ENCODE measurements around the gene USP53.

Gene USP53

DNA sequence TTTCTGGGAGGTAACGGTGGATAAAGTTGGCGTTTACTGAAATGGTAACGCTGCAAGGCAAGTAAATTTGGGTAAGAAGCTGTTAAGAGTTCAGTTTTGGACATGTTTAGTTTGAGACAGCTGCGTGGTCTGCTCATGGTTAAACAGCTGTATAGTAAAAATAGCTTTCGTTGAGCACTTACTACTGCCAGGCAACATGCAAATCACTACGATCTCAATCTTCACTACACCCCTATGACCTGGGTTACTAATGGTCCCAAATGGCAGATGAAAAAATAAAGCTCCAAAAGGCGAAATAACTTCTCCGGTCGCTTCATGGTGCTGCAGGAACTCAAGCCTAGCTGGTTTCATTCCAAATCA is 87.2 kb downstream of the USP53 start:
- Histone ChIP-seq H3K36me3 (ENCODE audit: control insufficient read depth, insufficient read depth, low read length, severe bottlenecking) (peaks cover 42% of the 10 kb centered on the region), H3K9me3 (ENCODE audit: control insufficient read depth, low read length) (no peaks in the 10 kb centered on the region), H3K4me3 (ENCODE audit: low read length) (peak overlapping the region; percentile 88), H3K27me3 (replicated peaks; ENCODE audit: control insufficient read depth, insufficient read depth, low read length) (no peaks in the 10 kb centered on the region), H3K4me1 (ENCODE audit: control insufficient read depth, insufficient read depth, low read length) (peaks cover 29% of the 10 kb centered on the region), H3K9ac (ENCODE audit: low read length) (peak overlapping the region; percentile 93)
- DNase-seq (ENCODE audit: low read depth): no peak

DNA sequence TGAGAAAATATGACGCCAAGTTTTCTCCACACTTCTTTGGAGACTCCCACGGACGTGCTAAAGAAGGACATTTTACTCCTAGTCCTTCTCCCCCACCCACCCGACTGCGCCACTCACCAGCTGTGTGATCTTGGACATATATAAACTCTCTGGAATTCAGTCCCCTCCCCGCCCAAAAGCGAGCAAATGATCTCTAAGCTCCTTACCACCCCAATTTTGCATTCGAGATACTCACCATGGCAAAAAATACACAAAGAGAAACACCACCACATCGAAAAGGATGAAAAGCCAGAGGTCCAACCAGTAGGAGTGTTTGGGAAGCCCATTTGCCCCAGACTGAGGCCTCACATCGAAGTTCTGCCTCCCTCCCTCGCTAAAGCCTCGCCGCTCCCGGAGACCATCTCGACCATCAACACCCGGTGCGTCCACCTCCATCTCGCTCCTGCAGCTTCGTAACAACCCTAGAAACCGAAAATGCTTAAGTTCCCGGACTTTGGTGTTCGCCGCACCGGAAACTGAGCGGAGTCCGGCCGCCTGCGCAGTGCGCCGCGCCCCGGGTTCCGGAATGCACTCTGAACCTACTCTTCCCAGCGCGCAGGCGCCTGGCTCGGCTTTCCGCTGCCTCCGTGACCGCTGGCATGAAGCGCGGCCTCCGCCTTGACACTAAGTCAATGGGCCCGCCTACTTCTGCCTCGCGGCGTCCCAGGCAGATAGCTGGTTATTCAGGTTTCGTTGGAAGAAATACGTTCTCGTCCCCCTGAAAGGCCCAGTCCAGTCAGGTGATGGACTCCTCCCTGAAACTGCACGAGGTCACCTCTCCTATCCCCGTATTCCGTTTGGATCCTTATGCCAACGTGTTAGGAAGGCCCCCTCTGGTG is 87.8 kb downstream of the USP53 start:
- peaks cover 36% of the 10 kb centered on the region for H3K36me3 ChIP-seq (ENCODE audit: control insufficient read depth, insufficient read depth, low read length, severe bottlenecking)
- H3K4me1 ChIP-seq (ENCODE audit: control insufficient read depth, insufficient read depth, low read length): peaks cover 29% of the 10 kb centered on the region
- H3K9ac ChIP-seq (ENCODE audit: low read length): peak overlapping the region; percentile 93
- peak; percentile 97 for DNase-seq (ENCODE audit: low read depth)
- no peaks in the 10 kb centered on the region for H3K27me3 ChIP-seq (replicated peaks; ENCODE audit: control insufficient read depth, insufficient read depth, low read length)
- no peaks in the 10 kb centered on the region for H3K9me3 ChIP-seq (ENCODE audit: control insufficient read depth, low read length)
- H3K4me3 ChIP-seq (ENCODE audit: low read length): peak overlapping the region; percentile 88

DNA sequence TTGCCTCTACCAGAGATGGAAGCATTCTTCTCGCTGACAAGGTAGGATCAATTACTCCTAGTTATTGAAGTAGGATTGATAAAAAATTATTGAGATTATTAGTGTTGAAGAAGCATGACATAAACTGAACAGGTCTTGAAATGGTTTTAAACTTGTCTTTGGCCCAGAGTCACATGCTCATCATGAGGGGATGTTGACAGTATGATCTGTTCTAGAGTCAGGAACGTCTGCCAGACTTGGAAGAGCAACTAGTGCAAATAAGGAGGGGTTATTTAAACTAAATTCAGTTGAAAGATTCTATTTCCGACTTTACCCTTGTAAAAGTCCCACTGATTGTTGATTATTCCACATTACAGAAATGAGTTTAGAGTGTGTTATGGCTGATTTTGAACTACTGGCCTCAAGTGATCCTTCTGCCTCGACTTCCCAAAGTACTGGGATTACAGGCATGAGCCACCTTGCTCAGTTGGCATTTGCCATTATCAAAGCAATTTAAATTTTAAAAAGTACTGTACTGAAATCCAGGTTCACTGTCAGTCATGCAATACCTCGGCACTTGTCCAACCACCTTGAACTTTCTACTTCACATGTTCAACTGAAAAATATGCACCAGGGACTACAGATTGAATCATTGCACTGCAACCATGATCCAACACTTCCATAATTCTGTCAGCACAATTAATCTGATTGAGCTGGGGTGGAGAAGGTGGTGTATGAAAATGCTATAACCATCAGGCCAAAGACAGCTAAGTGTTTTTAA is 89.7 kb downstream of the USP53 start:
- H3K27me3 ChIP-seq (replicated peaks; ENCODE audit: control insufficient read depth, insufficient read depth, low read length): no peaks in the 10 kb centered on the region
- peaks cover 16% of the 10 kb centered on the region for H3K36me3 ChIP-seq (ENCODE audit: control insufficient read depth, insufficient read depth, low read length, severe bottlenecking)
- DNase-seq (ENCODE audit: low read depth): no peak
- H3K9me3 ChIP-seq (ENCODE audit: control insufficient read depth, low read length): no peaks in the 10 kb centered on the region
- peaks cover 26% of the 10 kb centered on the region for H3K4me1 ChIP-seq (ENCODE audit: control insufficient read depth, insufficient read depth, low read length)
- H3K9ac ChIP-seq (ENCODE audit: low read length): no peak overlapping the region
- H3K4me3 ChIP-seq (ENCODE audit: low read length): no peak overlapping the region

DNA sequence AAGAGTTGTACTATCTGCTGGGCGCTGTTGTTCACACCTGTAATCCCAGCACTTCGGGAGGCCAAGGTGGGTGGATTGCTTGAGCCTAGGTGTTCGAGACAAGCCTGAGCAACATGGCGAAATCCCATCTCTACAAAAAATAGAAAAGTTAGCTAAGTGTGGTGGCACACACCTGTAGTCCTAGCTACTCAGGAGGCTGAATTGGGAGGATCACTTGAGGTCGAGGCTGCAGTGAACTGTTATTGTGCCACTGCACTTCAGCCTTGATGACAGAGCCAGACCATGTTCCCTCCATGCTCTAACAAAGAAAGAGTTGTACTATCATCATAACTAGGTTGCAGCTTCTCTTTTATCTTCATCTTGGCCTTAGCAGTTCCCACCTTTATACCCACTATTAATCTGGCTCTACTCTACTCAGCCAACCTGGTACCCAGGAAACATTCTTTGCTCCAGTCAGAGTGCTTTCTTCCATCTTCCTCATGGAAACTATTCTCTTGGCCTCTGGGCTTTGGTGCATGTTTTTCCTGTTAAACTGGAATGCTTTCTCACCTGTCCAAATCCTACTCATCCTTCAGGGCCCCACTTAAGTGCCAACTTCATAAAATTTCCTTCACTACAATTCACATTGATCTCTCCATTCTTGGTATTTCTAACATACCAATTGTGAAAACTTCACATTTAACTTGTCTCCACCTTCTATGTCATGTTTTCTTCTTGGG is 91.2 kb downstream of the USP53 start:
- peaks cover 11% of the 10 kb centered on the region for H3K4me1 ChIP-seq (ENCODE audit: control insufficient read depth, insufficient read depth, low read length)
- no peaks in the 10 kb centered on the region for H3K27me3 ChIP-seq (replicated peaks; ENCODE audit: control insufficient read depth, insufficient read depth, low read length)
- no peak overlapping the region for H3K9ac ChIP-seq (ENCODE audit: low read length)
- DNase-seq (ENCODE audit: low read depth): no peak
- no peak overlapping the region for H3K4me3 ChIP-seq (ENCODE audit: low read length)
- H3K9me3 ChIP-seq (ENCODE audit: control insufficient read depth, low read length): no peaks in the 10 kb centered on the region
- H3K36me3 ChIP-seq (ENCODE audit: control insufficient read depth, insufficient read depth, low read length, severe bottlenecking): peaks cover 2% of the 10 kb centered on the region

DNA sequence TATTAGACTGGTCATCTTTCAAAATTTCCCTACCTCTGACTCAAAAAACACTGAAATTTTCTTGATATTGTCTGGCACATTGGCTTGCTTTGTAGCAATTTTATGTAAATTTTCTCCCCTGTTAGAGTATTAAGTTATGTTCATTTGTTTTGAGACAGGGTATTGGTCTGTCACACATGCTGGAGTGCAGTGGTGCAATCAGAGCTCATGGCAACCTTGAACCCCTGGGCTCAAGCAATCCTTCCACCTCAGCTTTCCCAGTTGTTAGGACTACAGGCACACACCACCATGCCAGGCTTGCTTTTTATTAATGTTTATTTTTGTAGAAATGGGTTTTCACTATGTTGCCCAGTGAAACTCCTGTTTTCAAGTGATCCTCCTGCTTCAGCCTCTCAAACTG is 91.9 kb downstream of the USP53 start:
- H3K9ac ChIP-seq (ENCODE audit: low read length): no peak overlapping the region
- H3K4me3 ChIP-seq (ENCODE audit: low read length): no peak overlapping the region
- DNase-seq (ENCODE audit: low read depth): no peak
- no peaks in the 10 kb centered on the region for H3K36me3 ChIP-seq (ENCODE audit: control insufficient read depth, insufficient read depth, low read length, severe bottlenecking)
- H3K27me3 ChIP-seq (replicated peaks; ENCODE audit: control insufficient read depth, insufficient read depth, low read length): no peaks in the 10 kb centered on the region
- peaks cover 4% of the 10 kb centered on the region for H3K4me1 ChIP-seq (ENCODE audit: control insufficient read depth, insufficient read depth, low read length)
- H3K9me3 ChIP-seq (ENCODE audit: control insufficient read depth, low read length): no peaks in the 10 kb centered on the region

DNA sequence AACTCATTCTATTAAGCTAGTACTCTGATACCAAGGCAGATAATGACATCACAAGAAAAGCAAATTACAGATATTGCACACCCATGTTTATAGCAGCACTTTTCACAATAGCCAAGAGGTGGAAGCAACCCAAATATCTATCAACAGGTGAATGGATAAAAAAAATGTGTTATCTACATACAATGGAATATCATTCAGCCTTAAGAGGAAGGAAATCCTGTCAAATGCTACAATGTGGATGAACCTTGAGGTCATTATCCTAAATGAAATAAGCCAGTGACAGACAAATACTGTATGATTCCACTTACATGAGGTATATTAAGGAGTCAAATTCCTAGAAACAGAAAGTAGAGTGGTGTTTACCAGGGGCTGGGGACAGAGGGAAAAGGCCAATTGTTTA is 95.1 kb downstream of the USP53 start:
- Histone ChIP-seq H3K4me3 (ENCODE audit: low read length) (no peak overlapping the region), H3K9me3 (ENCODE audit: control insufficient read depth, low read length) (no peaks in the 10 kb centered on the region), H3K4me1 (ENCODE audit: control insufficient read depth, insufficient read depth, low read length) (peaks cover 5% of the 10 kb centered on the region), H3K9ac (ENCODE audit: low read length) (no peak overlapping the region), H3K27me3 (replicated peaks; ENCODE audit: control insufficient read depth, insufficient read depth, low read length) (no peaks in the 10 kb centered on the region), H3K36me3 (ENCODE audit: control insufficient read depth, insufficient read depth, low read length, severe bottlenecking) (no peaks in the 10 kb centered on the region)
- DNase-seq (ENCODE audit: low read depth): no peak

DNA sequence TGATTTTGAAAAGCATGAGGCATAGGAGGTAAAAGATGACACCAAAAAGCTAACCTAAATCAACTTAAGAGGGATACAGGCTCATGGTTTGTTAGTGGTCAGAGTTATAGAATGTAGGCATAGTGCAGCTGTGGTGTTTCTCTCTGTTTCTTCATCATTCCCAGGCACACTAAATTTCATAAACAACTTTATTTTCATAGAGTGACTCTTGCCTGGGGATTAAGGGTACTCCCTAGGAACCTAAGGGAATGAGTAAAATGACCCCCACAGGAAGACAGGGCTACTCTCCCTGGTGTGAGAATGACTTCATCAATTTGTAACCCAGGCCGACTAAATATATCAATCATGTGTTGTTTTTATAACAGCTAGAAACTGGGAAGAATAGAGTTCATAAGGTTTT is 98.3 kb downstream of the USP53 start:
- peaks cover 28% of the 10 kb centered on the region for H3K4me1 ChIP-seq (ENCODE audit: control insufficient read depth, insufficient read depth, low read length)
- no peaks in the 10 kb centered on the region for H3K9me3 ChIP-seq (ENCODE audit: control insufficient read depth, low read length)
- no peaks in the 10 kb centered on the region for H3K27me3 ChIP-seq (replicated peaks; ENCODE audit: control insufficient read depth, insufficient read depth, low read length)
- H3K4me3 ChIP-seq (ENCODE audit: low read length): no peak overlapping the region
- H3K36me3 ChIP-seq (ENCODE audit: control insufficient read depth, insufficient read depth, low read length, severe bottlenecking): no peaks in the 10 kb centered on the region
- H3K9ac ChIP-seq (ENCODE audit: low read length): no peak overlapping the region
- DNase-seq (ENCODE audit: low read depth): peak; percentile 41

DNA sequence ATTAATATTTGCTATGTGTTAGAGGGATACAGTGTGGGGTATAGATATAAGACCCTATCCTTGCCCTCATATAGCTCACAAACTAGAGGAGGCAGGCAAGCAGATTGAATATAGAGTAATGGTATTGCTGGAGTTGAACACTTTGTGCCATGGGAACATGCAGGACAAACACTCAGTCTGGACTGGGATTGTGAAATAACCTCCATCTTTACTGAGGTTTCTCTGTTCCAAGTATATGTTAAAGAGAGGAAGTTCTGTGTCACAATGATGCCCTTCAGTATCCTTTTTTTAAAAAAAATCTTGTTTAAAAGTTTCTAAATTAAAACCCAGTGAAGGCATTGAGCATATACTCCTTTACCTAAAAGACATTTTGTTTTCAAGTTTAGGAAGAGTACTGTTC is 100.7 kb downstream of the USP53 start:
- Histone ChIP-seq H3K9me3 (ENCODE audit: control insufficient read depth, low read length) (no peaks in the 10 kb centered on the region), H3K36me3 (ENCODE audit: control insufficient read depth, insufficient read depth, low read length, severe bottlenecking) (no peaks in the 10 kb centered on the region), H3K4me3 (ENCODE audit: low read length) (no peak overlapping the region), H3K9ac (ENCODE audit: low read length) (no peak overlapping the region), H3K4me1 (ENCODE audit: control insufficient read depth, insufficient read depth, low read length) (peaks cover 31% of the 10 kb centered on the region), H3K27me3 (replicated peaks; ENCODE audit: control insufficient read depth, insufficient read depth, low read length) (no peaks in the 10 kb centered on the region)
- DNase-seq (ENCODE audit: low read depth): no peak

DNA sequence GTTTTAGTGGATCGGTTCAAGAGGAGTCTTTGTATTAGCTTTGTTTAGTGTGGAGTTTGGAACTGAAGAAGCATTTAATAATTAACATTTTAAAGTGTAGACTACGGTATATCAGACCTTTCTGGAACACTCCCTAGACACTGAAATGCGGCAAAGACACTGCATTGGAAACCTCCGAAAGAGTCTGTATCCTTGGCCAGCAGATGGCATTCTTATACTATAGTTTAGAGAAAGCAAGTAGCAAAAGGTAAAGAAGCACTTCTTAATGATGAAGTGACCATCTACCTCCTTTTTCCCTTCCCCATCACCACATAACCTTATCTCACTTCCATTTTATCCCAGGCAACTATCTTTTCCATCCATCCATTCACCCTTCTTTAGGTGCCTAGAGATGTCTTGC is 101.8 kb downstream of the USP53 start:
- peak; percentile 88 for DNase-seq (ENCODE audit: low read depth)
- peak overlapping the region; percentile 41 for H3K9ac ChIP-seq (ENCODE audit: low read length)
- peaks cover 37% of the 10 kb centered on the region for H3K4me1 ChIP-seq (ENCODE audit: control insufficient read depth, insufficient read depth, low read length)
- no peaks in the 10 kb centered on the region for H3K27me3 ChIP-seq (replicated peaks; ENCODE audit: control insufficient read depth, insufficient read depth, low read length)
- H3K9me3 ChIP-seq (ENCODE audit: control insufficient read depth, low read length): no peaks in the 10 kb centered on the region
- no peak overlapping the region for H3K4me3 ChIP-seq (ENCODE audit: low read length)
- no peaks in the 10 kb centered on the region for H3K36me3 ChIP-seq (ENCODE audit: control insufficient read depth, insufficient read depth, low read length, severe bottlenecking)

DNA sequence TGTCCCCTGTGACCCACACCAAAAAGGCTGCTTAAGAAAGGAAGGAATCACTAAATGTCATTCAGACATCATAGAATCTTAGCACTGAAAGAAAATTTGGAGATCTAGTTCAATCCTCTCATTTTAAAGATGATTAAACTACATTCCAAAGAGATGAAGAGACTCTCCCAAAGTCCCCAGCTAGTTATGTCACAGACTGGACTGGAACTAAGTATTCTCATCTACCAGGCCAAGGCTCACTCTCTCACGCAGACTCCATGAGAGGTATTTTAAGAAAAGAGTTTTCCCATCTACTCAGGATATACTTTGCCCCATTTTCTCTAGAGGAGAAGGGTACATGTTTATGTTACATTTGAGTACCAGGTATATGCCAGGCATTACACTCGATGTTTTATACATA is 102.5 kb downstream of the USP53 start:
- H3K9ac ChIP-seq (ENCODE audit: low read length): peak overlapping the region; percentile 41
- peak; percentile 45 for DNase-seq (ENCODE audit: low read depth)
- no peaks in the 10 kb centered on the region for H3K36me3 ChIP-seq (ENCODE audit: control insufficient read depth, insufficient read depth, low read length, severe bottlenecking)
- H3K27me3 ChIP-seq (replicated peaks; ENCODE audit: control insufficient read depth, insufficient read depth, low read length): no peaks in the 10 kb centered on the region
- H3K9me3 ChIP-seq (ENCODE audit: control insufficient read depth, low read length): no peaks in the 10 kb centered on the region
- no peak overlapping the region for H3K4me3 ChIP-seq (ENCODE audit: low read length)
- H3K4me1 ChIP-seq (ENCODE audit: control insufficient read depth, insufficient read depth, low read length): peaks cover 37% of the 10 kb centered on the region

DNA sequence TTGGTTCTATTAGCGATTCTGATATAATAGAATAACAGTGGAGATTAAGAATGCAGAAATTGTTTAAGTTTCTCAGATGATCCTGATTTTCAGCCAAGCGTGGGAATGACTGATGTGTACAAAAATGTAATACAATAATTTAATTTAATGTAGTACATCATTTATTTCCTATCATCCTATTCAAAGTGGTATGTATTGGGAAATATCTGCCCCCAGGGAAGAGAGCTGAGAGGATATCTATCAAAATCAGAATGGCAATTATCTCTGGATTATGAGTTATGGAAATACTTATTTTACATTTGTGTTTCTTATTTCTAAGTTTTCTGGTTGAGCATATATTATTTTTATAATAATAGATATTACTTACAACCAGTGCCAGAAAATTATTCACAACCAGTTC is 105.5 kb downstream of the USP53 start:
- Histone ChIP-seq H3K27me3 (replicated peaks; ENCODE audit: control insufficient read depth, insufficient read depth, low read length) (no peaks in the 10 kb centered on the region), H3K9me3 (ENCODE audit: control insufficient read depth, low read length) (no peaks in the 10 kb centered on the region), H3K9ac (ENCODE audit: low read length) (no peak overlapping the region), H3K36me3 (ENCODE audit: control insufficient read depth, insufficient read depth, low read length, severe bottlenecking) (no peaks in the 10 kb centered on the region), H3K4me1 (ENCODE audit: control insufficient read depth, insufficient read depth, low read length) (peaks cover 38% of the 10 kb centered on the region), H3K4me3 (ENCODE audit: low read length) (no peak overlapping the region)
- peak; percentile 37 for DNase-seq (ENCODE audit: low read depth)
